ENCODE results near the gene IL17RE. TPM values are rescaled to one million over a fixed set of nuclear protein-coding genes. Genes with fewer than 3 reads are reported as not detected.

The IL17RE gene
- total and polyA plus RNA-seq, 9 of the 15 experiments (the other 6 are each of a cell fraction or from before 2014, with no cell fraction given): 0.32 to 1.9 (median 0.51) TPM; not detected in 4

GRCh38 chr3:9897408-9898372 lies 5.0 kb upstream of the IL17RE start (continued):
- peak; percentile 81; the same call in 1 of the 2 replicates for TF ChIP-seq CUX1 (CRISPR knock-in tag; IDR thresholded peaks at IDR 0.05)
- no peak for TF ChIP-seq ADNP (tag; IDR thresholded peaks at IDR 0.05)
- TF ChIP-seq NONO (IDR thresholded peaks at IDR 0.05; ENCODE audit: low read depth in 2 of 2, low read length in 1 of 2): no peak
- TF ChIP-seq KLF16 (IDR thresholded peaks at IDR 0.05): no peak
- peak; percentile 64 to 95 (median 87) for TF ChIP-seq YY1 (IDR thresholded peaks at IDR 0.05; ENCODE audit: borderline replicate concordance in 1 of 3, control insufficient read depth in 1 of 3, extremely low read depth in 1 of 3, insufficient read depth in 3 of 3, insufficient read length in 1 of 3, insufficient replicate concordance in 2 of 3, low read depth in 1 of 3, low read length in 2 of 3)
- no peak for TF ChIP-seq POLR2G (IDR thresholded peaks at IDR 0.05; ENCODE audit: low read depth, low read length)
- TF ChIP-seq, protein P1, sequence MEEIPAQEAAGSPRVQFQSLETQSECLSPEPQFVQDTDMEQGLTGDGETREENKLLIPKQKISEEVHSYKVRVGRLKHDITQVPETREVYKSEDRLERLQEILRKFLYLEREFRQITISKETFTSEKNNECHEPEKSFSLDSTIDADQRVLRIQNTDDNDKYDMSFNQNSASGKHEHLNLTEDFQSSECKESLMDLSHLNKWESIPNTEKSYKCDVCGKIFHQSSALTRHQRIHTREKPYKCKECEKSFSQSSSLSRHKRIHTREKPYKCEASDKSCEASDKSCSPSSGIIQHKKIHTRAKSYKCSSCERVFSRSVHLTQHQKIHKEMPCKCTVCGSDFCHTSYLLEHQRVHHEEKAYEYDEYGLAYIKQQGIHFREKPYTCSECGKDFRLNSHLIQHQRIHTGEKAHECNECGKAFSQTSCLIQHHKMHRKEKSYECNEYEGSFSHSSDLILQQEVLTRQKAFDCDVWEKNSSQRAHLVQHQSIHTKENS (CRISPR knock-in tag; IDR thresholded peaks at IDR 0.05): no peak
- no peak for TF ChIP-seq NR4A1 (CRISPR knock-in tag; IDR thresholded peaks at IDR 0.05)
- peak; percentile 88 for TF ChIP-seq NR4A1 (tag; IDR thresholded peaks at IDR 0.05)
- TF ChIP-seq, protein P2, sequence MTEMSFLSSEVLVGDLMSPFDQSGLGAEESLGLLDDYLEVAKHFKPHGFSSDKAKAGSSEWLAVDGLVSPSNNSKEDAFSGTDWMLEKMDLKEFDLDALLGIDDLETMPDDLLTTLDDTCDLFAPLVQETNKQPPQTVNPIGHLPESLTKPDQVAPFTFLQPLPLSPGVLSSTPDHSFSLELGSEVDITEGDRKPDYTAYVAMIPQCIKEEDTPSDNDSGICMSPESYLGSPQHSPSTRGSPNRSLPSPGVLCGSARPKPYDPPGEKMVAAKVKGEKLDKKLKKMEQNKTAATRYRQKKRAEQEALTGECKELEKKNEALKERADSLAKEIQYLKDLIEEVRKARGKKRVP (CRISPR knock-in tag; IDR thresholded peaks at IDR 0.05): peak; percentile 40; the same call in 1 of the 2 replicates
- TF ChIP-seq KAT7 (CRISPR knock-in tag; IDR thresholded peaks at IDR 0.05; ENCODE audit: borderline replicate concordance): no peak
- TF ChIP-seq FOXK2 (conservative IDR thresholded peaks at IDR 0.05 in 1 of 2, IDR thresholded peaks at IDR 0.05 in 1 of 2; ENCODE audit: low read depth in 2 of 2): 0 out of 4 replicates have a peak, but pooled peaks have one; percentile 62 to 63
- no peak for TF ChIP-seq SMARCE1 (IDR thresholded peaks at IDR 0.05)
- peak; percentile 50; the same call in 1 of the 2 replicates for TF ChIP-seq CTBP1 (IDR thresholded peaks at IDR 0.05; ENCODE audit: borderline replicate concordance)
- peak; percentile 16; the same call in 1 of the 2 replicates for TF ChIP-seq MAFK (IDR thresholded peaks at IDR 0.05; ENCODE audit: low read length)
- no peak for TF ChIP-seq BMI1 (IDR thresholded peaks at IDR 0.05; ENCODE audit: low read length)
- TF ChIP-seq ZNF395 (CRISPR knock-in tag; IDR thresholded peaks at IDR 0.05): peak; percentile 80

All from K562 (cell line).